Bronchial epithelial cell (primary cell): Measurements from ENCODE around the gene CELSR1. TPM values are rescaled to one million over a fixed set of nuclear protein-coding genes. Genes with fewer than 3 reads are reported as not detected.

Experiments
- DNase-seq: peaks from one replicate; pipeline ENCODE4 v3.0.0-alpha.2; 2010; ENCODE audit warnings: low read depth
- FAIRE-seq: peaks from 2 replicates; lab custom pipeline; 2011; peaks lifted over from hg19 to GRCh38; lab: Jason Lieb, UNC
- H3K27me3 ChIP-seq: 2 replicates; pipeline ENCODE4 v1.5.1; 2011; ENCODE audit warnings: low read length; ENCODE audit not compliant: control insufficient read depth, insufficient read depth
- H3K36me3 ChIP-seq: 2 replicates; pipeline ENCODE4 v1.5.1; 2011; ENCODE audit warnings: low read length; ENCODE audit not compliant: control insufficient read depth, insufficient read depth
- H3K4me3 ChIP-seq: 2 replicates; pipeline ENCODE4 v1.5.1; 2011; ENCODE audit warnings: mild to moderate bottlenecking, low read depth, low read length, control low read depth
- total RNA-seq: library from RNA; depleted of rRNA; stranded (reverse); fragments of >200 nt; gene quantifications from 2 replicates; pipeline ENCODE4 v1.2.1, GENCODE V29; 2014
- TF ChIP-seq, protein P1 (sequence below): IDR thresholded peaks from 2 replicates; pipeline ENCODE4 v1.5.1; 2011; ENCODE audit warnings: mild to moderate bottlenecking, moderate library complexity, low read length, control low read depth, inconsistent platforms; ENCODE audit not compliant: insufficient read depth, severe bottlenecking

CELSR1 gene
- total RNA-seq, 1 donor from 2014 or later: 39.0 TPM

DNA sequence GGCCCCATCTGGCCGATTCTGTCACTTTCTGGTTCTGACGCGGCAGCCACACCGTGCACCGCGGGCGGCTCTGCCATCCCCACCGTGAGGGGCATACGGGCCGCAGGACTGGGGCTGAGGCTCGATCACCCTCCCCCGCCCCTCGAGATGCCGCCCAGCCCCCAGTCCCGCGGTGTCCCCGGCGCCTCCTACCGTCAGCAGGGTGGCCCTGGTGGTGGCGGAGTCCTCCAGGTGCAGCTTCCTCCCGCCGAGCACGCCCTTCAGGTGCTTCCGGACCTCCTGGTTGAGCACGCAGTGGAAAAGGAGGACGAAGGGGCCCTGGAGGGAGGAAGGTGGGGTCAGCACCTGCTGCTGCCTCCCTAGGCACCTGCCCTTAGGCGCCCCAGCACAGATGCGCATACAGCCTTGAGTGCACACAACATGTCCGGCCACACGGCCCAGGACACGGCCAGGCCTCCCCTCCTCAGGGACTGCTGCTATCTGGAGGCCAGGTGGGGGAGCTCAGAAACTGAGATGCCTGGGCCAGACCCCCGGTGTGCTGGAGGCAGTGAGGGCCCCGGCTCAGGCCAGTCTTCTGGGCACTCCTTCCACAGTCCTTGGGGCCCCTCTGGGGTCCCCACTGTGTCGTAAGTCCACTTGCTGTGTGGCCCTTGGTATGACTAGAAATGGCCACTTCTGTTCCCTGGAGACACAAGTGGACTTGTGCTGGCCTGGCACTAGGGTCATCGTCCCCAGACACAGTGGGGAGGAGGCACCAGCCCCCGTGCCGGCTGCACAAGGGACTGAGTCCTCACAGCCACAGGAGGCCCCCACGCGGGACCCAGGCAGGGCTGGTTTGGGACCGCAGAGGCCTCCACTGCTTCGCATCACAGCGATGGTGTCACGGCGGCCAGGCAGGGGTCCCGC, 170.4 kb downstream of the CELSR1 start:
- Histone ChIP-seq H3K4me3 (no peak overlapping the region), H3K27me3 (no peaks in the 10 kb centered on the region), H3K36me3 (peaks cover 59% of the 10 kb centered on the region)
- TF ChIP-seq, protein P1, sequence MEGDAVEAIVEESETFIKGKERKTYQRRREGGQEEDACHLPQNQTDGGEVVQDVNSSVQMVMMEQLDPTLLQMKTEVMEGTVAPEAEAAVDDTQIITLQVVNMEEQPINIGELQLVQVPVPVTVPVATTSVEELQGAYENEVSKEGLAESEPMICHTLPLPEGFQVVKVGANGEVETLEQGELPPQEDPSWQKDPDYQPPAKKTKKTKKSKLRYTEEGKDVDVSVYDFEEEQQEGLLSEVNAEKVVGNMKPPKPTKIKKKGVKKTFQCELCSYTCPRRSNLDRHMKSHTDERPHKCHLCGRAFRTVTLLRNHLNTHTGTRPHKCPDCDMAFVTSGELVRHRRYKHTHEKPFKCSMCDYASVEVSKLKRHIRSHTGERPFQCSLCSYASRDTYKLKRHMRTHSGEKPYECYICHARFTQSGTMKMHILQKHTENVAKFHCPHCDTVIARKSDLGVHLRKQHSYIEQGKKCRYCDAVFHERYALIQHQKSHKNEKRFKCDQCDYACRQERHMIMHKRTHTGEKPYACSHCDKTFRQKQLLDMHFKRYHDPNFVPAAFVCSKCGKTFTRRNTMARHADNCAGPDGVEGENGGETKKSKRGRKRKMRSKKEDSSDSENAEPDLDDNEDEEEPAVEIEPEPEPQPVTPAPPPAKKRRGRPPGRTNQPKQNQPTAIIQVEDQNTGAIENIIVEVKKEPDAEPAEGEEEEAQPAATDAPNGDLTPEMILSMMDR: no peak
- FAIRE-seq: no peak
- DNase-seq: no peak

DNA sequence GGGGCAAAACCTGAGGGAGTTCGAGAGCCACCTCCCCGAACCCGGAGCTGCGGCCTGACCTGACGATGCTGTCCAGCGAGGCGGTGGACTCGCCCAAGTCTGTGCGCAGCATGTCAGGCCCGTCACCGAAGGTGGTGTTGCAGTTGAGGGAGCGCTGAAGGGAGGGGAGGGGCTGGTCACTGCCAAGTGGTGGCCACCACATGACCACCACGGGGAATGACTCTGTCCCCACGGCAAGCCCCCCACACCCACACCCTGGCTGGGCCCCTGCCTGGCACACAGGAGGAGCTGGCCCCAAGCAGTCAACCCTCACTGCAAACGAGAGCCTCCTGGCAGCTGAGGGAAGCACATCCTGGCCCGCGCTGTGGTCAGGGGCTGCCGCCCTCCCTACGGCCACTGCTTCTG, 171.1 kb downstream of the CELSR1 start:
- FAIRE-seq: no peak
- TF ChIP-seq, protein P1: no peak
- Histone ChIP-seq H3K4me3 (no peak overlapping the region), H3K27me3 (no peaks in the 10 kb centered on the region), H3K36me3 (peaks cover 63% of the 10 kb centered on the region)
- DNase-seq: no peak

DNA sequence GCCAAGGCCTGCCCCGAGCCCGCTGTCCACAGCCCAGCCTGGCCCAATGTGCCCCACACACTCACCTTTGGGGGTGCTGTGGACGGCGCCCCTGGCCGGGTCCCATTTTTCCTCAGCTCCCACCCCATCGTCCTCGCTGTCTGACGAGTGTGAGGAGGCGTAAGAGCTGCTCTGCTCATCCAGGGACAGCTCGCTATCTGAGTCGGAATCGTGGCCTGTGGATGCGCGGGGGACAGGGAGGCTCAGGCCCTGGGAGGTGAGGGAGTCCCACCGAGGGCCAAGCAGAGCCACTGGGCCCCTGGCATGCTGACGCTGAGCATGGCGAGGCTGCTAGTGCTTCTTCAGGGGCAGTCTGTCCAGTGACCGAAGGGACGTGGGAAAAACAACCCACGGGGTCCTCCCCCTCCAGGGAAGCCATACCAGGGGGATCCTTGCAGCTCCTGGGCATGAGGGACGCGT, 172.2 kb downstream of the CELSR1 start:
- Histone ChIP-seq H3K36me3 (peaks cover 63% of the 10 kb centered on the region), H3K27me3 (no peaks in the 10 kb centered on the region), H3K4me3 (no peak overlapping the region)
- DNase-seq (no peak), FAIRE-seq (no peak)
- TF ChIP-seq, protein P1: no peak

DNA sequence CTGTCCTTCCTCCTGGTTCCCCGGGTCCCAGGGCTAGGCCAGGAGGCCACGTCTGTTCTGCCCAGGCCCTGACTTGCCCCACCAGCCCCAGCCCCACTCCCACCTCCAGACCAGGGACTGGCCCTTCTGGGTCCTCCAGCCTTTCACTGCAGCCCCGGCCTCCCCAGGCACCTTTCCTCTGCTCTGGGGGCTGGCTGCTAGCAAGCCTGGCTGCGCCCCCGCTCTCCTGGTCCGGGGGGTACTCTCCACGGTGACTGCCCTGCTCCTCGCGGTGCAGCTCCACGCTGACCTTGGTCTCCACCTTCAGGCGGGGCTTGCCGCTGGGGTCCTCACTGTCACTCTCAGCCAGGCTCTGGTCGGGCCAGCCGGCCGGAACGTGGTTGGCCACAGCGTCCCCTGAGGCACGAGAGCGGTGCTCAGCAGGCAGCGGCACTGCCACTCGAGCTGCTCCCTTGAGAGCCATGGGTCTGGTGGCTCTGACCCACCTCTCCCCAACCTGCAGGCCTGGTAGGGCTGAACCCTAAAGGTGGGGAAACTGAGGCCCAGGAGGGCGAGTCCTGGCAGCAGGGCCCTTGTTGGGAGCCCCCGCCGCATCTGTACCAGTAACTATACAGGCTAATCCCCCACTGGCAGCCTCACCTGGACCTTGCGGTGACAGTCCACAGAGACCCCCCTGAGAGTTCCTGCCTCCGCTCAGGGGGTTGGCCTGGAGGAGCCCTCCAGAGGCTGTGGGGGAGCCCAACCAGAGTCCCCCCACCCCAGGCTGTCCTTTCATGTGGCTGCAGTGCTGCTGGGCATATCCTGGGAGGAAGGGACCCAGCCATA, 172.9 kb downstream of the CELSR1 start:
- peaks cover 61% of the 10 kb centered on the region for H3K36me3 ChIP-seq
- FAIRE-seq (no peak), DNase-seq (no peak)
- TF ChIP-seq, protein P1: no peak
- H3K27me3 ChIP-seq: no peaks in the 10 kb centered on the region
- H3K4me3 ChIP-seq: no peak overlapping the region

DNA sequence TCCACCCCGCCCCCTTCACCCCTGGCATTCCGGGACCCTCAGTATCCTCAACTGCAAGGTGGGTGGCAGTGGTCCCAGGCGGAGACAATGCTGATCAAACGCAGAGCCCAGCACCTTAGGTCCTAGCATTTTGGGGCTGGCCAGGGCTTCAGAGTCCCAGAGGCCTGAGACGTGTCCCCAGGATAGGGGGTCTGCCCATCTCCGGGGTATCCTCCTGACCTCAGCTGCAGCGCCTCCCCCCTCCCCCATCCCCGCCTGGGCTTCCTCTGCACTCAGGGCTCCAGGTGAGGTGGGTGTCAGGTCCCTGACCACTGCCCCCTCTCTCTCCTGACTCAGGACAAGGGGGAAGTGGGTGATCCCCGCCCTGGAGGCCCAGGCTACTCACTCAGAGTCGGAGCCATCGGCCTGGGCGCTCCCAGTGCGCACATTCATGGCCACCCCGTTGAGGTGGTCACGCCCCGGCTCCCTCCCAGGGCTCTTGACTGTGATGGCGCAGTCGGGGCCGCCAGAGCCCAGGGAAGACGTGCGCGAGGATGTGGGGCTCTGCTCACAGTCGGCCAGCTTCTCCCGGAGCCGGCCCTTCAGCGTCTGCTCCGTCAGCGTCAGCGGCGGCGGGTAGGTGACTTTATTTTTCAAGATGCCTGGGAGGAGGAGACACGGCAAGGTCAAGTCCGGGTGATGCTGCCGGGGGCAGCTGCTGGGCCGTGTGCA, 173.7 kb downstream of the CELSR1 start:
- Histone ChIP-seq H3K4me3 (no peak overlapping the region), H3K36me3 (peaks cover 63% of the 10 kb centered on the region), H3K27me3 (no peaks in the 10 kb centered on the region)
- TF ChIP-seq, protein P1: no peak
- FAIRE-seq: no peak
- no peak for DNase-seq
